Stimulated activated CD8-positive, alpha-beta memory T cell treated with anti-CD3 and anti-CD28 coated beads, Interleukin-4, amount 100 ng/mL, for 24 hours (primary cell): ENCODE data around the gene POT1.

Experiments
- DNase-seq: peaks from one replicate; pipeline ENCODE4 v3.0.0-alpha.2; 2020; ENCODE audit warnings: low read depth

The POT1 gene

GRCh38 chr7:124909808-124910207 lies 19.8 kb downstream of the POT1 start:
- no peak for DNase-seq

- DNase-seq = no peak
These were observed 21.4 kb downstream of the POT1 start for GRCh38 chr7:124908259-124908658.

- no peak for DNase-seq
These were observed 22.1 kb downstream of the POT1 start for GRCh38 chr7:124907490-124907889.

- DNase-seq = no peak
These were observed 31.1 kb downstream of the POT1 start for GRCh38 chr7:124898531-124898930.

GRCh38 chr7:124896001-124896400 lies 33.6 kb downstream of the POT1 start:
- no peak for DNase-seq

- no peak for DNase-seq
These were observed 36.3 kb downstream of the POT1 start for GRCh38 chr7:124893140-124893827.

- no peak for DNase-seq
These were observed 42.4 kb downstream of the POT1 start for GRCh38 chr7:124887247-124887646.

GRCh38 chr7:124881981-124882380 lies 47.6 kb downstream of the POT1 start:
- DNase-seq = no peak

- no peak for DNase-seq
These were observed 49.9 kb downstream of the POT1 start for GRCh38 chr7:124879771-124880170.

- no peak for DNase-seq
These were observed 50.5 kb downstream of the POT1 start for GRCh38 chr7:124879103-124879502.

- DNase-seq = no peak
These were observed 54.9 kb downstream of the POT1 start for GRCh38 chr7:124874644-124875163.

- no peak for DNase-seq
These were observed 71.9 kb downstream of the POT1 start for GRCh38 chr7:124857672-124858235.

- DNase-seq = no peak
These were observed 73.2 kb downstream of the POT1 start for GRCh38 chr7:124856299-124856888.

- DNase-seq = no peak
These were observed 86.3 kb downstream of the POT1 start for GRCh38 chr7:124843336-124843735.

GRCh38 chr7:124840435-124840834 lies 89.2 kb downstream of the POT1 start:
- DNase-seq = no peak

- no peak for DNase-seq
These were observed 89.9 kb downstream of the POT1 start for GRCh38 chr7:124839687-124840086.

- DNase-seq = no peak
These were observed 93.5 kb downstream of the POT1 start for GRCh38 chr7:124836173-124836572.

- no peak for DNase-seq
These were observed 110.8 kb downstream of the POT1 start for GRCh38 chr7:124818807-124819206.

GRCh38 chr7:124813994-124814798 lies 115.4 kb downstream of the POT1 start:
- DNase-seq = no peak

- DNase-seq = no peak
These were observed 116.9 kb downstream of the POT1 start for GRCh38 chr7:124812764-124813163.

GRCh38 chr7:124811341-124811740 lies 118.3 kb downstream of the POT1 start:
- DNase-seq = no peak

GRCh38 chr7:124810605-124811004 lies 119.0 kb downstream of the POT1 start:
- DNase-seq = no peak

GRCh38 chr7:124808206-124808605 lies 121.4 kb downstream of the POT1 start:
- DNase-seq = no peak
